Lower lobe of right lung (tissue), 2 donors: Measurements from ENCODE around the gene RAB24. TPM values are rescaled to one million over a fixed set of nuclear protein-coding genes. Genes with fewer than 3 reads are reported as not detected.
"Not testable (repeated sequence)": the region's sequence is repeated elsewhere in the genome, so short reads cannot be mapped to it uniquely, and the experiment has no call there.

Experiments used
- ATAC-seq, 2 donors: fragments of 200-7000 bp; cut with Tn5 transposase; one replicate each; pipeline ENCODE4 v1.9.1; 2020 to 2022; ENCODE audit warnings: mild to moderate bottlenecking in 2 of 2, moderate library complexity in 2 of 2
- DNase-seq: peaks from one replicate; pipeline ENCODE4 v3.0.0-alpha.2; 2020
- H3K27ac ChIP-seq: fragments of 200-600 bp; one replicate; pipeline ENCODE4 v1.8.0; 2022
- H3K27me3 ChIP-seq: fragments of 200-600 bp; one replicate; pipeline ENCODE4 v1.8.0; 2022; ENCODE audit warnings: low read depth
- H3K36me3 ChIP-seq: fragments of 200-600 bp; one replicate; pipeline ENCODE4 v1.8.0; 2022; ENCODE audit warnings: mild to moderate bottlenecking
- H3K4me1 ChIP-seq: fragments of 200-600 bp; one replicate; pipeline ENCODE4 v1.8.0; 2022
- H3K4me3 ChIP-seq: fragments of 200-600 bp; one replicate; pipeline ENCODE4 v1.8.0; 2022; ENCODE audit warnings: mild to moderate bottlenecking
- H3K9me3 ChIP-seq: fragments of 200-600 bp; one replicate; pipeline ENCODE4 v1.8.0; 2022
- CTCF ChIP-seq: fragments of 200-600 bp; IDR thresholded peaks from one replicate; pipeline ENCODE4 v1.8.0; 2022; ENCODE audit warnings: antibody characterized with exemption, mild to moderate bottlenecking
- intact Hi-C: fragments of 100-400 bp; cut with DNase I; formaldehyde crosslinking; loops from one replicate; pipeline ENCODE4 v1.11.0; 2022
- total RNA-seq: library from RNA; stranded (reverse); fragmentation: NEBNext Ultra II Directional; extraction: Animal tissue kit (Norgen Biotek cat#: 25700); gene quantifications from one replicate; pipeline ENCODE4 v1.2.1, GENCODE V29; 2021
- donor health status: DM: no; HTN: yes; CAD: no; lungs with severe emphysema.

Gene RAB24
- total RNA-seq, 1 donor from 2014 or later: 41.6 TPM

- Histone ChIP-seq H3K27ac (peak overlapping the region; percentile 76), H3K36me3 (peaks cover 31% of the 10 kb centered on the region), H3K9me3 (no peaks in the 10 kb centered on the region), H3K4me3 (peak overlapping the region; percentile 15), H3K27me3 (no peaks in the 10 kb centered on the region), H3K4me1 (peaks cover 77% of the 10 kb centered on the region)
- intact Hi-C loops: no loop called here
- peak; percentile 23 for TF ChIP-seq CTCF
- DNase-seq (no peak), ATAC-seq (peak in 1 of 2 donors; percentile 18)
These were observed 3.4 kb upstream of the RAB24 start for GRCh38 chr5:177306674-177307543.

DNA sequence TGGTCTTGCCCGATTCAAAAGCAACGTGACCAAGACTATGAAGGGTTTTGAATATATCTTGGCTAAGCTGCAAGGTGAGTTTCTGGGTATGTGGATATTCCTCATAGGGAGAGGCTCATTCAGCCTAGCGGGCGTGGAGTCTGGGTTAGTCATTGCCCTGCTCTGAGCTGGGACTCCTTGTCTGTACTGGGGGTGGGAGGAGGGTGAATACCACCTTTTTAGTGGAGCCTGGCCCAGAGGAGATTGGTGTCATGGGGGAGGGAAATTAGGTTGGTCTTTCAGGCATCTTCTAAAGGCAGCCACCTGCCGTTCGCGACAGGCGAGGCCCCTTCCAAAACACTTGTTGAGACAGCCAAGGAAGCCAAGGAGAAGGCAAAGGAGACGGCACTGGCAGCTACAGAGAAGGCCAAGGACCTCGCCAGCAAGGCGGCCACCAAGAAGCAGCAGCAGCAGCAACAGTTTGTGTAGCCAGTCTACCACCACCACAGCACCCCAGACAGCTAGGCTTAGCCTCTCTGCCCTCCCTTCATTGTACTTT is 2.7 kb upstream of the RAB24 start:
- Histone ChIP-seq H3K27ac (peak overlapping the region; percentile 49), H3K4me3 (peak overlapping the region; percentile 14), H3K4me1 (peaks cover 77% of the 10 kb centered on the region), H3K36me3 (peaks cover 38% of the 10 kb centered on the region)
- intact Hi-C loops, H3K9me3 ChIP-seq, DNase-seq, ATAC-seq, H3K27me3 ChIP-seq: not testable (repeated sequence)

- Histone ChIP-seq H3K4me1 (peaks cover 78% of the 10 kb centered on the region), H3K27ac (peak overlapping the region; percentile 91), H3K36me3 (peaks cover 38% of the 10 kb centered on the region), H3K9me3 (no peaks in the 10 kb centered on the region), H3K4me3 (peak overlapping the region; percentile 100), H3K27me3 (no peaks in the 10 kb centered on the region)
- intact Hi-C loops: no loop called here
- TF ChIP-seq CTCF: no peak
- no peak for DNase-seq
- ATAC-seq: no peak
These were observed 1.0 kb upstream of the RAB24 start for GRCh38 chr5:177304392-177305119.

- Histone ChIP-seq H3K36me3 (peaks cover 44% of the 10 kb centered on the region), H3K4me1 (peaks cover 84% of the 10 kb centered on the region), H3K9me3 (no peaks in the 10 kb centered on the region), H3K27me3 (no peaks in the 10 kb centered on the region), H3K27ac (peak overlapping the region; percentile 91), H3K4me3 (peak overlapping the region; percentile 100)
- intact Hi-C loops: no loop called here
- DNase-seq: no peak
- ATAC-seq: peak in 1 of 2 donors; percentile 0
- TF ChIP-seq CTCF: no peak
These were observed 439 bp upstream of the RAB24 start for GRCh38 chr5:177303925-177304391.

- intact Hi-C loops: no loop called here
These were observed 987 bp downstream of the RAB24 start for GRCh38 chr5:177302354-177303110.

More at GRCh38 chr5:177302354-177303110, 987 bp downstream of the RAB24 start:
- peaks cover 78% of the 10 kb centered on the region for H3K4me1 ChIP-seq
- H3K27me3 ChIP-seq: no peaks in the 10 kb centered on the region
- no peak for ATAC-seq
- H3K27ac ChIP-seq: peak overlapping the region; percentile 91
- TF ChIP-seq CTCF: no peak
- no peak for DNase-seq
- H3K4me3 ChIP-seq: peak overlapping the region; percentile 100
- no peaks in the 10 kb centered on the region for H3K9me3 ChIP-seq
- H3K36me3 ChIP-seq: peaks cover 47% of the 10 kb centered on the region
